Mucosa of descending colon (tissue), 3 donors: ENCODE measurements around the gene TMEM63A. TPM values are rescaled to one million over a fixed set of nuclear protein-coding genes. Genes with fewer than 3 reads are reported as not detected.

Experiments
- ATAC-seq: fragments of 200-7000 bp; cut with Tn5 transposase; one replicate; pipeline ENCODE4 v1.9.1; 2020; ENCODE audit warnings: mild to moderate bottlenecking, moderate library complexity
- DNase-seq, 3 donors: peaks; one replicate each; pipeline ENCODE4 v3.0.0-alpha.2; 2020
- H3K36me3 ChIP-seq: fragments of 200-600 bp; one replicate; pipeline ENCODE4 v1.8.0; 2021; ENCODE audit warnings: low read depth, mild to moderate bottlenecking
- H3K4me1 ChIP-seq: fragments of 200-600 bp; one replicate; pipeline ENCODE4 v1.8.0; 2021; ENCODE audit warnings: low read depth, mild to moderate bottlenecking
- H3K4me3 ChIP-seq: fragments of 200-600 bp; one replicate; pipeline ENCODE4 v1.8.0; 2021; ENCODE audit warnings: mild to moderate bottlenecking
- H3K9me3 ChIP-seq: fragments of 200-600 bp; one replicate; pipeline ENCODE4 v1.8.0; 2021; ENCODE audit warnings: mild to moderate bottlenecking
- CTCF ChIP-seq: fragments of 200-600 bp; IDR thresholded peaks from one replicate; pipeline ENCODE4 v1.8.0; 2022; ENCODE audit warnings: antibody characterized with exemption, mild to moderate bottlenecking
- intact Hi-C, 2 donors: fragments of 100-400 bp; cut with DNase I in 1 of 2; cut with micrococcal nuclease in 1 of 2; formaldehyde crosslinking; loops; one replicate each; pipeline versions ENCODE4 v1.11.0 to v1.11.1; 2022; cut with DNase I, micrococcal nuclease
- total RNA-seq, 3 donors: library from RNA; stranded (reverse); fragmentation: NEBNext Ultra II Directional in 2 of 3; extraction: Animal tissue kit (Norgen Biotek cat#: 25700) in 2 of 3; gene quantifications; one replicate each; pipeline versions ENCODE4 v1.2.1 to v1.2.4, GENCODE V29; 2021 to 2023
- donor health status: DM: no; HTN: no; CAD: no; lungs with moderate emphysema.
- donor health status: DM: no; HTN: no; CAD: no.
- donor health status: DM: no; HTN: yes; CAD: no.

Gene TMEM63A
- total RNA-seq, 3 donors from 2014 or later = 115 to 192 (median 147) TPM

GRCh38 chr1:225896937-225897549, 14.9 kb upstream of the TMEM63A start:
- Histone ChIP-seq H3K4me3 (no peak overlapping the region), H3K36me3 (no peaks in the 10 kb centered on the region), H3K9me3 (no peaks in the 10 kb centered on the region), H3K4me1 (peaks cover 16% of the 10 kb centered on the region)
- intact Hi-C loops = no loop called here
- no peak for TF ChIP-seq CTCF
- DNase-seq (peak; percentile 73 to 79 (median 74)), ATAC-seq (peak; percentile 98)

- H3K9me3 ChIP-seq = no peaks in the 10 kb centered on the region
- no peaks in the 10 kb centered on the region for H3K36me3 ChIP-seq
- no peak for ATAC-seq
- no peak for DNase-seq
- peaks cover 16% of the 10 kb centered on the region for H3K4me1 ChIP-seq
- no peak for TF ChIP-seq CTCF
- no peak overlapping the region for H3K4me3 ChIP-seq
- intact Hi-C loops = no loop called here
Measured at GRCh38 chr1:225896494-225896893, 14.3 kb upstream of the TMEM63A start.

GRCh38 chr1:225892307-225892706, 10.1 kb upstream of the TMEM63A start:
- ATAC-seq = no peak
- Histone ChIP-seq H3K4me3 (no peak overlapping the region), H3K36me3 (no peaks in the 10 kb centered on the region), H3K9me3 (no peaks in the 10 kb centered on the region), H3K4me1 (peaks cover 27% of the 10 kb centered on the region)
- intact Hi-C loops = no loop called here
- DNase-seq = peak in 2 of 3 donors; percentile 18 to 32
- TF ChIP-seq CTCF = no peak

- Histone ChIP-seq H3K4me3 (no peak overlapping the region), H3K9me3 (no peaks in the 10 kb centered on the region), H3K4me1 (peaks cover 22% of the 10 kb centered on the region), H3K36me3 (no peaks in the 10 kb centered on the region)
- DNase-seq (peak; percentile 55 to 71 (median 65)), ATAC-seq (peak; percentile 70)
- no peak for TF ChIP-seq CTCF
- intact Hi-C loops = no loop called here
Measured at GRCh38 chr1:225891229-225891972, 9.2 kb upstream of the TMEM63A start.

GRCh38 chr1:225890346-225891228, 8.4 kb upstream of the TMEM63A start:
- H3K4me3 ChIP-seq = no peak overlapping the region
- peak; percentile 44 for ATAC-seq
- peak; percentile 58 to 65 (median 62) for DNase-seq
- H3K36me3 ChIP-seq = no peaks in the 10 kb centered on the region
- H3K9me3 ChIP-seq = no peaks in the 10 kb centered on the region
- intact Hi-C loops = no loop called here
- peaks cover 23% of the 10 kb centered on the region for H3K4me1 ChIP-seq
- no peak for TF ChIP-seq CTCF
